Uterus (tissue), 2 donors: ENCODE measurements around the gene FYN.

Source experiments
- POLR2A ChIP-seq, 2 donors: fragments of 450-650 bp; IDR thresholded peaks; one replicate each; pipeline ENCODE4 v1.6.1; 2016; ENCODE audit warnings: antibody characterized with exemption in 2 of 2, mild to moderate bottlenecking in 1 of 2, moderate library complexity in 1 of 2
- TF ChIP-seq, protein P1 (sequence below), 4 experiments: fragments of 200-600 bp in 2 of 4; fragments of 450-650 bp in 2 of 4; sonication (generic) in 2 of 4; IDR thresholded peaks; one replicate each; pipeline ENCODE4 v1.5.1; 2016 to 2019; ENCODE audit warnings: antibody characterized with exemption in 4 of 4, mild to moderate bottlenecking in 2 of 4, moderate library complexity in 1 of 4

DNA sequence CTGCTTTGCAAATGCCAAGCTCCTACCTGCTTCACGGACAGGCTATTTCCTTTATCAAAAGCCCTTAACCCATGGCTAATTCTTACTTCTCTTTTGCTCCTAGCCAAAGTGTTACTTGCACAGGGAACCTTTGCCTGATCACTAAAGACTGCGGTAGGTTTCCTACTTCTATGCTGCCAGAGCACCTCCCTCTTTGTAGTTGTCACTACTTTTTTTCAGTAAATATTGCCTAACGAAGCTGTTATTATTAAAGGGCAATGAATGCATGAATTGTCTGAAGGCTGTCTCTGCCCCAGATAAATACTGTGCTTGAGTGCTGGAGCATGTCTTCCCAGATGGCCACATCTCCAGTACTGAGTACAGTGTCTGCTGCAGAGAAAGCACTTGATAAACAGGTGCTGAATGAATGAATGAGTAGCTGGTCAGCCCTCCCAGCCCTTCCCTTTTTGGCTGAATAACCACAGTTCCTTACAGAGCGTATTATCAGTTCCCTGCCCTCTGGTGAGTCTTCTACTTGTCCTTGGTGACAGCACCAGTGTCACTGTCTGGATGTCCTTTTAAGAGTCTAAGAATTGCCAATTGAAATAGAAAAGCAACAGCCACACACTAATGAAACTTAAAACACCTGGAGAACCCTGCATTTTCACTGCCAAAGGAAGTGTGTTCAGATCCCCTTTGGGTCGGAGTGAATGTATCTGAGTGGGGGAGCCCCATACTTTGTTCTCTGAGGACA, 194.0 kb downstream of the FYN start:
- TF ChIP-seq, protein P1, sequence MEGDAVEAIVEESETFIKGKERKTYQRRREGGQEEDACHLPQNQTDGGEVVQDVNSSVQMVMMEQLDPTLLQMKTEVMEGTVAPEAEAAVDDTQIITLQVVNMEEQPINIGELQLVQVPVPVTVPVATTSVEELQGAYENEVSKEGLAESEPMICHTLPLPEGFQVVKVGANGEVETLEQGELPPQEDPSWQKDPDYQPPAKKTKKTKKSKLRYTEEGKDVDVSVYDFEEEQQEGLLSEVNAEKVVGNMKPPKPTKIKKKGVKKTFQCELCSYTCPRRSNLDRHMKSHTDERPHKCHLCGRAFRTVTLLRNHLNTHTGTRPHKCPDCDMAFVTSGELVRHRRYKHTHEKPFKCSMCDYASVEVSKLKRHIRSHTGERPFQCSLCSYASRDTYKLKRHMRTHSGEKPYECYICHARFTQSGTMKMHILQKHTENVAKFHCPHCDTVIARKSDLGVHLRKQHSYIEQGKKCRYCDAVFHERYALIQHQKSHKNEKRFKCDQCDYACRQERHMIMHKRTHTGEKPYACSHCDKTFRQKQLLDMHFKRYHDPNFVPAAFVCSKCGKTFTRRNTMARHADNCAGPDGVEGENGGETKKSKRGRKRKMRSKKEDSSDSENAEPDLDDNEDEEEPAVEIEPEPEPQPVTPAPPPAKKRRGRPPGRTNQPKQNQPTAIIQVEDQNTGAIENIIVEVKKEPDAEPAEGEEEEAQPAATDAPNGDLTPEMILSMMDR (IDR thresholded peaks at IDR 0.05): no peak
- no peak for TF ChIP-seq POLR2A (IDR thresholded peaks at IDR 0.05)
